Measurements from ENCODE around the gene DNAH3. TPM values are rescaled to one million over a fixed set of nuclear protein-coding genes. Genes with fewer than 3 reads are reported as not detected.

The DNAH3 gene
- polyA plus RNA-seq, 2 of the 4 experiments (the other 2 are of a cell fraction) = 0.37 to 0.81 TPM

DNA sequence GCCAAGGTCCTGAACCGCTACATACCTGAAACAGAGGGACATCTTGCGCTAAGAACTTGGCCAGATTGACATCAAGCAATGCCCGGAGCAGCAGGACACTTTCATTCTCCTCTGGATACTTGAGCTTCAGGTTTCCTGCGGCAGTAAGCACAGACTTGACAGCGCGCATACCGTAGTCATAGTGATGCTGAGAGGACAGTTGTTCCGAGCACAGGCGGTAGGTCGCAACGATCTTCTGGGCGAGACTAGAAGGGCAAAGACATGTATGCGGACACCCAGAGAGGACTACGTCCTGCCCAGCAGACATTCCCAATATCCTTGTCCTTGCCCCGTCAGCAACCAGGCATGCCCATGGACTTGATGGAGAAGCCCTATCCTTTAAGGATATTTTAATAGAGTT is 112.9 kb downstream of the DNAH3 start:
- TF ChIP-seq BHLHE40 (IDR thresholded peaks at IDR 0.05; ENCODE audit: low read depth, low read length) (no peak), PHF8 (IDR thresholded peaks at IDR 0.05; ENCODE audit: borderline replicate concordance, low read depth) (no peak), NPAS2 (CRISPR knock-in tag; IDR thresholded peaks at IDR 0.05; ENCODE audit: borderline replicate concordance) (no peak), RFX5 (IDR thresholded peaks at IDR 0.05) (no peak), ZNF302 (CRISPR knock-in tag; IDR thresholded peaks at IDR 0.05) (no peak), HEYL (CRISPR knock-in tag; IDR thresholded peaks at IDR 0.05) (no peak), HOXB13 (CRISPR knock-in tag; IDR thresholded peaks at IDR 0.05; ENCODE audit: low read depth) (no peak), ELK1 (IDR thresholded peaks at IDR 0.05; ENCODE audit: low read depth, low read length) (no peak)
- ChIA-PET POLR2A (no interaction called here), CTCF (no interaction called here)
- ATAC-seq (no peak), DNase-seq (ENCODE audit: low read depth in 1 of 2, low spot score in 1 of 2) (no peak), FAIRE-seq (no peak)
- H3K4me1 ChIP-seq = no peaks in the 10 kb centered on the region
- no peak overlapping the region for H3K4me2 ChIP-seq
- no peak overlapping the region for H3K27ac ChIP-seq
- peaks cover 3% of the 10 kb centered on the region; the same call in 1 of the 3 replicates for H3K9me3 ChIP-seq
- 83% methylated on average over 15 of the region's 15 CpGs for WGBS (ENCODE audit: missing lambda C conversion rate)
- H3K4me3 ChIP-seq = no peak overlapping the region

- H3K4me3 ChIP-seq = no peak overlapping the region
These were observed 113.5 kb downstream of the DNAH3 start for GRCh38 chr16:21037168-21037567.

GRCh38 chr16:21036471-21036870 is 114.2 kb downstream of the DNAH3 start:
- no peak for FAIRE-seq
- Histone ChIP-seq H3K4me1 (no peaks in the 10 kb centered on the region), H3K27ac (no peak overlapping the region), H3K4me2 (no peak overlapping the region), H3K4me3 (no peak overlapping the region), H3K9me3 (no peaks in the 10 kb centered on the region)
- no peak for TF ChIP-seq CHD4 (IDR thresholded peaks at IDR 0.05; ENCODE audit: borderline replicate concordance)
- no peak for TF ChIP-seq HOXB13 (CRISPR knock-in tag; IDR thresholded peaks at IDR 0.05; ENCODE audit: low read depth)
- TF ChIP-seq, protein P1, sequence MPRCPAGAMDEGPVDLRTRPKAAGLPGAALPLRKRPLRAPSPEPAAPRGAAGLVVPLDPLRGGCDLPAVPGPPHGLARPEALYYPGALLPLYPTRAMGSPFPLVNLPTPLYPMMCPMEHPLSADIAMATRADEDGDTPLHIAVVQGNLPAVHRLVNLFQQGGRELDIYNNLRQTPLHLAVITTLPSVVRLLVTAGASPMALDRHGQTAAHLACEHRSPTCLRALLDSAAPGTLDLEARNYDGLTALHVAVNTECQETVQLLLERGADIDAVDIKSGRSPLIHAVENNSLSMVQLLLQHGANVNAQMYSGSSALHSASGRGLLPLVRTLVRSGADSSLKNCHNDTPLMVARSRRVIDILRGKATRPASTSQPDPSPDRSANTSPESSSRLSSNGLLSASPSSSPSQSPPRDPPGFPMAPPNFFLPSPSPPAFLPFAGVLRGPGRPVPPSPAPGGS (IDR thresholded peaks at IDR 0.05) = no peak
- TF ChIP-seq CEBPB (IDR thresholded peaks at IDR 0.05) = no peak
- no peak for TF ChIP-seq NFE2L2 (conservative IDR thresholded peaks at IDR 0.05; ENCODE audit: low read length)
- TF ChIP-seq, protein P2, sequence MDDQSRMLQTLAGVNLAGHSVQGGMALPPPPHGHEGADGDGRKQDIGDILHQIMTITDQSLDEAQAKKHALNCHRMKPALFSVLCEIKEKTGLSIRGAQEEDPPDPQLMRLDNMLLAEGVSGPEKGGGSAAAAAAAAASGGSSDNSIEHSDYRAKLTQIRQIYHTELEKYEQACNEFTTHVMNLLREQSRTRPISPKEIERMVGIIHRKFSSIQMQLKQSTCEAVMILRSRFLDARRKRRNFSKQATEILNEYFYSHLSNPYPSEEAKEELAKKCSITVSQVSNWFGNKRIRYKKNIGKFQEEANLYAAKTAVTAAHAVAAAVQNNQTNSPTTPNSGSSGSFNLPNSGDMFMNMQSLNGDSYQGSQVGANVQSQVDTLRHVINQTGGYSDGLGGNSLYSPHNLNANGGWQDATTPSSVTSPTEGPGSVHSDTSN (IDR thresholded peaks at IDR 0.05) = no peak
- TF ChIP-seq POLR2A (IDR thresholded peaks at IDR 0.05; ENCODE audit: low read length) = no peak
- TF ChIP-seq HDAC2 (IDR thresholded peaks at IDR 0.05) = no peak
- TF ChIP-seq EP300 (IDR thresholded peaks at IDR 0.05) = no peak
- WGBS (ENCODE audit: missing lambda C conversion rate) = 39% methylated on average over 3 of the region's 3 CpGs
- POLR2A ChIA-PET = no interaction called here
- CTCF ChIA-PET = no interaction called here
- no peak for DNase-seq (ENCODE audit: low read depth in 1 of 2, low spot score in 1 of 2)
- ATAC-seq = no peak

More at GRCh38 chr16:21037168-21037567, 113.5 kb downstream of the DNAH3 start:
- no peak overlapping the region for H3K4me2 ChIP-seq
- WGBS (ENCODE audit: missing lambda C conversion rate) = 31% methylated on average over 4 of the region's 4 CpGs
- FAIRE-seq = no peak
- ChIA-PET POLR2A (no interaction called here), CTCF (no interaction called here)
- H3K9me3 ChIP-seq = peaks cover 3% of the 10 kb centered on the region; the same call in 1 of the 3 replicates
- no peak overlapping the region for H3K27ac ChIP-seq
- no peaks in the 10 kb centered on the region for H3K4me1 ChIP-seq
- no peak for DNase-seq (ENCODE audit: low read depth in 1 of 2, low spot score in 1 of 2)
- no peak for ATAC-seq
- TF ChIP-seq NFE2L2 (conservative IDR thresholded peaks at IDR 0.05; ENCODE audit: low read length) = no peak
- TF ChIP-seq FOSB (CRISPR knock-in tag; IDR thresholded peaks at IDR 0.05) = no peak
- no peak for TF ChIP-seq CHD2 (IDR thresholded peaks at IDR 0.05; ENCODE audit: low read length, partially characterized antibody)
- no peak for TF ChIP-seq RAD21 (conservative IDR thresholded peaks at IDR 0.05 in 1 of 2, IDR thresholded peaks at IDR 0.05 in 1 of 2)
- TF ChIP-seq SREBF2 (IDR thresholded peaks at IDR 0.05) = no peak
- no peak for TF ChIP-seq CBX2 (IDR thresholded peaks at IDR 0.05; ENCODE audit: borderline replicate concordance, low read depth)
- TF ChIP-seq ATOH8 (CRISPR knock-in tag; IDR thresholded peaks at IDR 0.05; ENCODE audit: low read depth) = no peak
- no peak for TF ChIP-seq NR3C1 (IDR thresholded peaks at IDR 0.05)
- TF ChIP-seq HOXB13 (CRISPR knock-in tag; IDR thresholded peaks at IDR 0.05; ENCODE audit: low read depth) = no peak
- no peak for TF ChIP-seq ZSCAN20 (CRISPR knock-in tag; IDR thresholded peaks at IDR 0.05)
- no peak for TF ChIP-seq KDM5A (IDR thresholded peaks at IDR 0.05)
- TF ChIP-seq MAFK (IDR thresholded peaks at IDR 0.05; ENCODE audit: partially characterized antibody) = no peak
- TF ChIP-seq CEBPB (IDR thresholded peaks at IDR 0.05) = no peak
- no peak for TF ChIP-seq EP300 (IDR thresholded peaks at IDR 0.05)
- no peak for TF ChIP-seq SMC3 (IDR thresholded peaks at IDR 0.05)
